Suprapubic skin (tissue), 4 donors: ENCODE measurements around the gene DSCAM.

ENCODE experiments used
- CTCF ChIP-seq, 2 donors: fragments of 200-600 bp in 1 of 2; fragments of 450-650 bp in 1 of 2; sonication (generic) in 1 of 2; IDR thresholded peaks; one replicate each; pipeline ENCODE4 v1.5.1; 2016 to 2019; ENCODE audit warnings: antibody characterized with exemption in 2 of 2, mild to moderate bottlenecking in 1 of 2, moderate library complexity in 1 of 2
- EP300 ChIP-seq: sonication (generic); formaldehyde crosslinking; IDR thresholded peaks from one replicate; pipeline ENCODE4 v1.6.1; 2017; ENCODE audit warnings: antibody characterized with exemption
- POLR2AphosphoS5 ChIP-seq, 3 donors: sonication (generic); formaldehyde crosslinking; IDR thresholded peaks; one replicate each; pipeline ENCODE4 v1.6.1; 2017; ENCODE audit warnings: antibody characterized with exemption in 3 of 3

- TF ChIP-seq EP300 = no peak
- no peak for TF ChIP-seq CTCF (IDR thresholded peaks at IDR 0.05)
- TF ChIP-seq POLR2AphosphoS5 (IDR thresholded peaks at IDR 0.05) = no peak
Observed at GRCh38 chr21:40136571-40136970, 710.4 kb downstream of the DSCAM start.
